ENCODE data around the gene MVB12A.
A peak's percentile ranks its signal among the peaks of the same experiment; 100 is the strongest.

Gene MVB12A

DNA sequence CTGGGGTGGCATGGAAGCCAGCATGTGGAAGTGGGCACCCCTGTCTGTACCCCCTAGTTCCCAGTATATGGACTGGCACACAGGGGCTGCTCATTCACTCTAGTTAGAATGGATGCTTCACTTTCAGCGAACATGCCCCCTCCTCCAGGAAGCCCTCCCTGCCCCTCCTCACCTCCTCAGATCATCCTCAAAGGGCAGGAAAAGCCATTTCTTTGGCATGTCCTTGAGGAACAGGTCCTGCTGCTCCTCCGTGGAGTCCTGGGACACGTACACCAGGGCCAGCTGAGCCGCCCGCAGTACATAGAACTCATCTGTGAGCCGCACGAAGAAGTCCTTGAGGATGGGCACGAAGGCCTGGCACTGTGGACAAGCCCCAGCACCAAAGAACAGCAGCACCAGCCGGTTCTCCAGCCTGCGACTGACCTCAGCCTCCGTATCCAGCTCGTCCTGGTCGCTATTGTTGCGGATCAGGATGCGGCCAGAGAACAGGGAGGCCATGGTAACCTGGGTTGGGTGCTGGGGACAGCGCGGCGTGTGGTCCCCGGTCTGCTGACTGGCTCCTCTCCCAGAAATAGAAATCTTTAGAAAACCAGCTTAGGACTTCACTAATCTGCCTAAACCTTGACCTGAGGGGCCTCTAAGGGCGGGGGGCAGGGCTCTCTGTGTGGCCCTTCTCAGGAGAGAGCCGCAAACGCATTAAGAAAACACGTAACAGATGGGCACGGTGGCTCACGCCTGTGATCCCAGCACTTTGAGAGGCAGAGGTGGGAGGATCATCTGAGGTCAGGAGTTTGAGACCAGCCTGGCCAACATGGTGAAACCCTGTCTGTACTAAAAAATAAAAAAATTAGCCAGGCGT lies 40.8 kb downstream of the MVB12A start, which contains the start of gene NXNL1:
TSS of gene NXNL1 (minus strand) at position 555 of the 859 bp plus-strand sequence. CDS start at position 498, 57 bp downstream.
- Mint-ChIP-seq H3K4me1 (peaks cover 4% of the 10 kb centered on the region), H3K27me3 (ENCODE audit: low read depth, poor library complexity) (peaks cover 72% of the 10 kb centered on the region), H3K4me3 (no peak within 1 kb of the TSS), H3K36me3 (ENCODE audit: low read depth) (no peaks in the 10 kb centered on the region), H3K27ac (no peak within 1 kb of the TSS), H3K9me3 (no peaks in the 10 kb centered on the region)
- TF ChIP-seq, protein P1, sequence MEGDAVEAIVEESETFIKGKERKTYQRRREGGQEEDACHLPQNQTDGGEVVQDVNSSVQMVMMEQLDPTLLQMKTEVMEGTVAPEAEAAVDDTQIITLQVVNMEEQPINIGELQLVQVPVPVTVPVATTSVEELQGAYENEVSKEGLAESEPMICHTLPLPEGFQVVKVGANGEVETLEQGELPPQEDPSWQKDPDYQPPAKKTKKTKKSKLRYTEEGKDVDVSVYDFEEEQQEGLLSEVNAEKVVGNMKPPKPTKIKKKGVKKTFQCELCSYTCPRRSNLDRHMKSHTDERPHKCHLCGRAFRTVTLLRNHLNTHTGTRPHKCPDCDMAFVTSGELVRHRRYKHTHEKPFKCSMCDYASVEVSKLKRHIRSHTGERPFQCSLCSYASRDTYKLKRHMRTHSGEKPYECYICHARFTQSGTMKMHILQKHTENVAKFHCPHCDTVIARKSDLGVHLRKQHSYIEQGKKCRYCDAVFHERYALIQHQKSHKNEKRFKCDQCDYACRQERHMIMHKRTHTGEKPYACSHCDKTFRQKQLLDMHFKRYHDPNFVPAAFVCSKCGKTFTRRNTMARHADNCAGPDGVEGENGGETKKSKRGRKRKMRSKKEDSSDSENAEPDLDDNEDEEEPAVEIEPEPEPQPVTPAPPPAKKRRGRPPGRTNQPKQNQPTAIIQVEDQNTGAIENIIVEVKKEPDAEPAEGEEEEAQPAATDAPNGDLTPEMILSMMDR (IDR thresholded peaks at IDR 0.05) = no peak
- no peak for DNase-seq

DNA sequence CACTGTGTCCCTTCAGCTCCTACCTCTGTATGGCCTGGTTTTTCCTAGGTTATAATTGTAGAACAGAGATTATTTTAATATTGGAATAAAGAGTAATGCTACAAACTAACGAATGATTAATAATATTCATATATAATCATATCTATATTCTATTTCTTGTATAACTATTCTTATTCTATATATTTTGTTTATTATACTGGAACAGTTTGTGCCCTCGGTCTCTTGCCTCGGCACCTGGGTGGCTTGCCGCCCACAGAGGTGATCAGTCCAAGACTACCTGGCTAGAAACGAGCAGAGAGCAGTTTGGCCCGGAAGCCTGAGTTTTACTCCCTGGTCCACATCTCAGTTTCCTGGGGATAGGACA lies 46.6 kb downstream of the MVB12A start:
- Mint-ChIP-seq H3K27ac (no peak overlapping the region), H3K4me3 (no peak overlapping the region), H3K27me3 (ENCODE audit: low read depth, poor library complexity) (peaks cover 27% of the 10 kb centered on the region), H3K4me1 (peaks cover 46% of the 10 kb centered on the region), H3K9me3 (no peaks in the 10 kb centered on the region), H3K36me3 (ENCODE audit: low read depth) (no peaks in the 10 kb centered on the region)
- no peak for DNase-seq
- TF ChIP-seq, protein P1 (IDR thresholded peaks at IDR 0.05) = no peak

DNA sequence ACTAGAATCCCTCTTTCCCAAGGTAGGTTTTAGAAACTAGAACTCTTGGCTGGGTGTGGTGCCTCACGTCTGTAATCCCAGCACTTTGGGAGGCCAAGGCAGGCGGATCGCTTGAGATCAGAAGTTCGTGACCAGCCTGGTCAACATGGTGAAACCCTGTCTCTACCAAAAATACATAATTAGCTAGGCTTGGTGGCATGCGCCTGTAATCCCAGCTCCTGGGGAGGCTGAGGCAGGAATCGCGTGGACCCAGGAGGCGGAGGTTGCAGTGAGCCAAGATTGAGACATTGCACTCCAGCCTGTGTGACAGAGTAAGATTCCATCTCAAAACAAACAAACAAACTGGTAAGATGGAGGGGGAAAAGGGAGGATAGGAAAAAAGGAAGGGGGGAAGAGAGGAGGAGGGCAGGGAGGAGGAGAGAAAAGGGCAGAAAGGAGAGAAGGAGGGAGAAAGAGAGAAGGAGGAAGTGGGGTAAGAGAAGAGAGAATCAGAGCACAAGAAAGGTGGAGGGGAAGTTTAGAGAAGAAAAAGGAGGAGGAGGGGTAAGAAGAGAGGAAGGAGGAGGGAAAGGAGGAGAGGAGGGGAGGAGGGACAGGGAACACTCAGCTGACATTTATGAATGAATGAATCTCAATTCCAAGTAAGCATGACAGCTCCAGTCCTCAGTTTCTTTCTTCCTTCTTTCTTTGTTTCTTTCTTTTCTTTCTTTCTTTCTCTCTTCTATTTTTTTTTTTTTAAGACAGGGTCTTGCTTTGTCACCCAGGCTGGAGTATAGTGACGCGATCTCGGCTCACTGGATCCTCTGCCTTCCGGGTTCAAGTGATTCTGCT lies 47.8 kb downstream of the MVB12A start:
- Mint-ChIP-seq H3K4me3 (peak overlapping the region; percentile 93), H3K9me3 (no peaks in the 10 kb centered on the region), H3K4me1 (peaks cover 51% of the 10 kb centered on the region), H3K36me3 (ENCODE audit: low read depth) (no peaks in the 10 kb centered on the region), H3K27me3 (ENCODE audit: low read depth, poor library complexity) (peaks cover 27% of the 10 kb centered on the region), H3K27ac (no peak overlapping the region)
- TF ChIP-seq, protein P1 (IDR thresholded peaks at IDR 0.05) = no peak
- no peak for DNase-seq

DNA sequence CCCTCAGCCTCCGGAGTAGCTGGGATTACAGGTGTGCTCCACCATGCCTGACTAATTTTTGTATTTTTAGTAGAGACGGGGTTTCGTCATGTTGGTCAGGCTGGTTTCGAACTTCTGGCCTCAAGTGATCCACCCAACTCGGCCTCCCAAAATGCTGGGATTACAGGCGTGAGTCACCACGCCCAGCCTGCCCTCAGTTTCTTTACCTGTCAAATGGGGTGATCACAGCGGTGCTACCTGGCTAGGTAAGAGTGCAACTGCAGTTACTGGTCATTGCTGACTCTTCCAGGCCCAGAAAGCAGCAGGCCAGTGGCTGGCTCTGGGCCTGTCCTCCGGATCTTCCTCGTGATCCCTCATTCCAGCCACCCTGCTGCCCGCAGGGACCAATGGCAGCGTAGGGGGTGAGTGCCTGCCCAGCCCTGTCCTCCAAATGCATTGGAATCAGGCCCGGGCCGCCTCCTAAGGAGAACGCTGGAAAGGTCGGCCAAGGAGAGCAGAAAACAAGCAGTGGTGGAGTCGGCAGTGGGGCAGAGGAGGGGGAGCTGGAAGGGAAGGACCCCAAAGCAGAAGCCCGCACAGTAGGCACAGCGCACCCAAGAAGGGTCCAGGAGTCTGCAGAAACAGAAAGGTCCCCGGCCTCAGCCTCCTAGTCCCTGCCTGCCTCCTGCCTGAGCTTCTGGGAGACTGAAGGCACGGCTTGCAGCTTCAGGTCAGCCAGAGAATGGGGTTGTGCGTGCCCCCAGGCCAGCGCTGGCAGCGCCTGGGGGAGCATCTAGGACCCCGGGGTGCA lies 48.6 kb downstream of the MVB12A start:
- peaks cover 20% of the 10 kb centered on the region for H3K27me3 Mint-ChIP-seq (ENCODE audit: low read depth, poor library complexity)

DNA sequence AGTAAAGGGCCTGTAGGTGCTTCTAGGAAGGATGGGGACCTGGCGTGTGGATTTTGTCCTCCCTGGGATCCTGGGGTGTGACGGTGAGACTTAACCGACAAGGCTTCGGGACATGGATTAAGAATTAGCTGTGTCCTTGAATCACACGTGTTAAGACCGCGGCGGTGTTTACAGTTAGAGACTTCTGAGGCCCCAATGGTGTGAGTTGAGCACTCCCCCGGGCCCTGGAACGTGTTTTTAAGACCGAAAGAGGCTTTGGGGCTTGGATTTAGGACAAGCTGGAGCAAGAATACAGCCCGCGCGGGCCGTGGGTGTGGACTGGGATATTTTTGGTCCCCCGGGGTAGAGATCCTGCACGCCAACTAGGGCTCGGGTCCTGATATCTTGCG lies 49.2 kb downstream of the MVB12A start:
- H3K4me3 Mint-ChIP-seq = peak overlapping the region; percentile 93
- H3K4me1 Mint-ChIP-seq = peaks cover 51% of the 10 kb centered on the region
- no peaks in the 10 kb centered on the region for H3K9me3 Mint-ChIP-seq
- peak overlapping the region; percentile 99 for H3K27ac Mint-ChIP-seq
- H3K27me3 Mint-ChIP-seq (ENCODE audit: low read depth, poor library complexity) = peaks cover 19% of the 10 kb centered on the region
- DNase-seq = no peak
- peaks cover 4% of the 10 kb centered on the region for H3K36me3 Mint-ChIP-seq (ENCODE audit: low read depth)
- TF ChIP-seq, protein P1 (IDR thresholded peaks at IDR 0.05) = no peak

More for the DNA sequence above, 48.6 kb downstream of the MVB12A start:
- no peak for DNase-seq
- no peaks in the 10 kb centered on the region for H3K36me3 Mint-ChIP-seq (ENCODE audit: low read depth)
- H3K9me3 Mint-ChIP-seq = no peaks in the 10 kb centered on the region
- H3K4me1 Mint-ChIP-seq = peaks cover 51% of the 10 kb centered on the region
- TF ChIP-seq, protein P1 (IDR thresholded peaks at IDR 0.05) = no peak
- peak overlapping the region; percentile 99 for H3K27ac Mint-ChIP-seq
- peak overlapping the region; percentile 93 for H3K4me3 Mint-ChIP-seq

Measured in nephron progenitor cell (in vitro differentiated cells).